Measurements from ENCODE around the gene VKORC1L1. TPM values are rescaled to one million over a fixed set of nuclear protein-coding genes. Genes with fewer than 3 reads are reported as not detected.
"Not testable (repeated sequence)": the region's sequence is repeated elsewhere in the genome, so short reads cannot be mapped to it uniquely, and the experiment has no call there.

The VKORC1L1 gene
- total RNA-seq, 2 experiments from 2014 or later, result 13.5 to 13.8 TPM

DNA sequence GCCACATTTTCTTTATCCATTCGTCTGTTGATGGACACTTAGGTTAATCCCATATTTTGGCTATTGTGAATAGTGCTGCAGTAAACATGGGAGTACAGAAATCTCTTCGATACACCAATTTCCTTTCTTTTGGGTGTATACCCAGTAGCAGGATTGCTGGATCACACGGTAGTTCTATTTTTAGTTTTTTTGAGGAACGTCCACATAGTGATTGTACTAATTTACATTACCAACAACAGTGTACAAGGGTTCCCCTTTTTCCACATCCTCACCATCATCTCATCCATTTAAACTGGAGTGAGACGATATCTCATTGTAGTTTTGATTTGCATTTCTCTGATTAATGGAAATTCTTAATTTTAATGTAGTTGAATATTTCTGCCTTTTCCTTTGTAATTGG, 19.3 kb downstream of the VKORC1L1 start:
- H3K27me3 Mint-ChIP-seq, result no peaks in the 10 kb centered on the region
- DNase-seq (no peak), ATAC-seq (no peak)
- no peaks in the 10 kb centered on the region for H3K9me3 Mint-ChIP-seq
- TF ChIP-seq, protein P1, sequence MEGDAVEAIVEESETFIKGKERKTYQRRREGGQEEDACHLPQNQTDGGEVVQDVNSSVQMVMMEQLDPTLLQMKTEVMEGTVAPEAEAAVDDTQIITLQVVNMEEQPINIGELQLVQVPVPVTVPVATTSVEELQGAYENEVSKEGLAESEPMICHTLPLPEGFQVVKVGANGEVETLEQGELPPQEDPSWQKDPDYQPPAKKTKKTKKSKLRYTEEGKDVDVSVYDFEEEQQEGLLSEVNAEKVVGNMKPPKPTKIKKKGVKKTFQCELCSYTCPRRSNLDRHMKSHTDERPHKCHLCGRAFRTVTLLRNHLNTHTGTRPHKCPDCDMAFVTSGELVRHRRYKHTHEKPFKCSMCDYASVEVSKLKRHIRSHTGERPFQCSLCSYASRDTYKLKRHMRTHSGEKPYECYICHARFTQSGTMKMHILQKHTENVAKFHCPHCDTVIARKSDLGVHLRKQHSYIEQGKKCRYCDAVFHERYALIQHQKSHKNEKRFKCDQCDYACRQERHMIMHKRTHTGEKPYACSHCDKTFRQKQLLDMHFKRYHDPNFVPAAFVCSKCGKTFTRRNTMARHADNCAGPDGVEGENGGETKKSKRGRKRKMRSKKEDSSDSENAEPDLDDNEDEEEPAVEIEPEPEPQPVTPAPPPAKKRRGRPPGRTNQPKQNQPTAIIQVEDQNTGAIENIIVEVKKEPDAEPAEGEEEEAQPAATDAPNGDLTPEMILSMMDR (IDR thresholded peaks at IDR 0.05), result no peak
- no peak overlapping the region for H3K4me3 Mint-ChIP-seq
- CTCF ChIA-PET, result no interaction called here
- H3K36me3 Mint-ChIP-seq (ENCODE audit: low read depth), result peaks cover 21% of the 10 kb centered on the region
- POLR2A ChIA-PET, result no interaction called here
- H3K27ac Mint-ChIP-seq, result no peak overlapping the region
- intact Hi-C loops (cut with micrococcal nuclease), result no loop called here
- H3K4me1 Mint-ChIP-seq (ENCODE audit: low read depth), result peaks cover 8% of the 10 kb centered on the region

DNA sequence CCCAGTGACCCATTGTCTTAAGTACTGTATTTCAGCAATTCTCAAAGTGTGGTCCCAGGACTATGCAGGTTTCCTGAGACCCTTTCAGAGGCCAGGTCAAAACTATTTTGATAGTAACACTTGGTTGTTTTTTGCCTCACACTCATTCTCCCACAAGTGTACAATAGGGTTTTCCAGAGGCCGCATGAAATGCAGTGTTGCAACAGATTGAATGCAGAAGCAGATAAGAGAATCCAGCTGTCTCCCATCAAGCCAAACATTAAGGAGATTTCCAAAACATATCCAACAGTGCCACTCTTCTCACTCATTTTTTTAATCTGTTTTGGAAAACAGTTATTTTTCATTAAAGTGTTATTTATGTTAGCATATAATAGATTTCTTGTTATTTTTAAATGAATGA, 20.0 kb downstream of the VKORC1L1 start:
- intact Hi-C loops (cut with micrococcal nuclease), result no loop called here
- Mint-ChIP-seq H3K36me3 (ENCODE audit: low read depth) (peaks cover 21% of the 10 kb centered on the region), H3K4me3 (no peak overlapping the region), H3K4me1 (ENCODE audit: low read depth) (peaks cover 8% of the 10 kb centered on the region), H3K27ac (no peak overlapping the region), H3K27me3 (no peaks in the 10 kb centered on the region), H3K9me3 (no peaks in the 10 kb centered on the region)
- ChIA-PET POLR2A (no interaction called here), CTCF (no interaction called here)
- DNase-seq, result no peak
- TF ChIP-seq, protein P1 (IDR thresholded peaks at IDR 0.05), result no peak
- ATAC-seq, result no peak

DNA sequence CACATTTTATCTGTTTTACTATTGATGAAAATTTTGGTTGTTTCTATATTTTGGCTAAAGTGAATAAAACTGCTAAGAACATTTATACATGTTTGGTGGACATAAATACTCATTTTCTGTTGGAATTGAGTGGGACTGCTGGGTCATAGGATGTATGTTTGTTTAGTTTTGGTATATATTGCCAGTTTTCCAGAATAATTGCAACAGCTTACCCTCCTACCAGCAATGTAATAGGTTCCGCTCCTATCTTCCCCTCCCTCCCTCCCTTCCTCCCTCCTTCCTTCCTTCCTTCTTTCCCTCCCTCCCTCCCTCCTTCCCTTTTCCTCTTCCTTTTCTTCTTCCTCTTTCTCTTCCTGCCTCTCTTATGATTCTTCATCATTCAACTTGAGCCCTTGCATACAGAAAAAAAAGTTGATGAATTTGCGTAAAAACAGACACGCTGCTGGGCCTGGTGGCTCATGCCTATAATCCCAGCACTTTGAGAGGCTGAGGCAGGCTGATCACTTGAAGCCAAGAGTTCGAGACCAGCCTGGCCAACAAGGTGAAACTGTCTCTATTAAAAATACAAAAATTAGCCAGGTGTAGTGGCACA, 23.5 kb downstream of the VKORC1L1 start:
- TF ChIP-seq, protein P1 (IDR thresholded peaks at IDR 0.05), result no peak
- peaks cover 1% of the 10 kb centered on the region for H3K9me3 Mint-ChIP-seq
- CTCF ChIA-PET, result no interaction called here

DNA sequence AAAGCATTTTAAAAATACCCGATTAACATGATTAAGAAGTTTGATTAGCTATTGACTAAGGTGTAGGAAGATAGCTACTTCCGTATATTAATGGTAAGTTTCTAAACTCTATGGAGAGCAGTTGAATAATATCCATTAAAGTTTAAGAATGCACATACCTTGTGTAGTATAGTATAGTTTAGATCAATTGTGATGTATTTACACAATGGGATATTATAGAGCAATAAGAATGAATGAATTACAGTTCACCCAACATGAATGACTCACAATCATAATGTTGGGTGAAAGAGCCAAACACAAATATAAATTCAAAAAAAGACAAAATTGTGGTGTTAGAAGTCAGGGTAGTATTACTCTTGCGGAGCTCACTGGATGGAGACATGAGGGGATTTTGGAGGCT, 24.4 kb downstream of the VKORC1L1 start:
- intact Hi-C loops (cut with micrococcal nuclease); H3K9me3 Mint-ChIP-seq; ATAC-seq; H3K4me3 Mint-ChIP-seq; H3K4me1 Mint-ChIP-seq (ENCODE audit: low read depth); H3K27ac Mint-ChIP-seq; H3K27me3 Mint-ChIP-seq; CTCF ChIA-PET; DNase-seq; POLR2A ChIA-PET: not testable (repeated sequence)
- peaks cover 24% of the 10 kb centered on the region for H3K36me3 Mint-ChIP-seq (ENCODE audit: low read depth)

More for the DNA sequence above, 23.5 kb downstream of the VKORC1L1 start:
- Mint-ChIP-seq H3K27ac (no peak overlapping the region), H3K27me3 (no peaks in the 10 kb centered on the region), H3K36me3 (ENCODE audit: low read depth) (peaks cover 21% of the 10 kb centered on the region), H3K4me3 (no peak overlapping the region), H3K4me1 (ENCODE audit: low read depth) (peaks cover 1% of the 10 kb centered on the region)
- intact Hi-C loops (cut with micrococcal nuclease), result no loop called here
- POLR2A ChIA-PET, result no interaction called here
- DNase-seq (no peak), ATAC-seq (no peak)

DNA sequence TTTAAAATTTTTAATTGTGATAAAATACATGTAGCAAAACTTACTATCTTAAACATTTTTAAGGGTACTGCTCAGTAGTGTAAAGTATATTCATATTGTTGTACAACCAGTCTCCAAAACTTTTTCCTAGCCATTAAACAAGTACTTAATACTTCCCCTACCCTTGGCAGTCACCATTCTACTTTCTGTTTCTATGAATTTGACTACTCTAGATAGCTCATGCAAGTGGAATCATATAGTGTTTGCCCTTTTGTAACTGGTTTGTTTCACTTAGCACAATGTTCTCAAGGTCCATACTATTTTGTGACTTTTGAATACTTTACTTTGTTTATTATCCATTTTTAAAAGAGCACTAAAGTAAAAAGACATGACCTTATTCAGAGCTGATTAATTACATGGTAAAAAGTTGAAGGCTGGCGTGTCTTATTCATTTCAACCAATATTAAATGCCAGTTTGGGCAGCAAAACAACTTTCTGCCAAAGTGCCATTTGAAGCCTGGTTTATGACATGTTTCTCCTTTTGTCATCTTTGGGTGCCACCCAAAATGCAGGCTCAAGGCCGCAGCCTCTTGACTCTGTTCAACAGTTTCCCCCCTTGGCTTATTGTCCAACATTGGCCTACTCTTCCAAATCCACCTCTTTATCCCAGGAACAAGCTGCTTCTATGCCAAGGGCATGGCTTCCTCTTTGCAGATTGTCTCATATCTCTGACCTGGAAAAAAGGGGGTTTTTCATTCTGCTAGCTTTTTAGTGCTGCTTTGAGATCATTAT, 26.0 kb downstream of the VKORC1L1 start:
- Mint-ChIP-seq H3K36me3 (ENCODE audit: low read depth) (peaks cover 32% of the 10 kb centered on the region), H3K9me3 (peaks cover 14% of the 10 kb centered on the region)
- ATAC-seq; H3K4me3 Mint-ChIP-seq; intact Hi-C loops (cut with micrococcal nuclease); H3K27ac Mint-ChIP-seq; DNase-seq; H3K4me1 Mint-ChIP-seq (ENCODE audit: low read depth); POLR2A ChIA-PET; H3K27me3 Mint-ChIP-seq; CTCF ChIA-PET: not testable (repeated sequence)

DNA sequence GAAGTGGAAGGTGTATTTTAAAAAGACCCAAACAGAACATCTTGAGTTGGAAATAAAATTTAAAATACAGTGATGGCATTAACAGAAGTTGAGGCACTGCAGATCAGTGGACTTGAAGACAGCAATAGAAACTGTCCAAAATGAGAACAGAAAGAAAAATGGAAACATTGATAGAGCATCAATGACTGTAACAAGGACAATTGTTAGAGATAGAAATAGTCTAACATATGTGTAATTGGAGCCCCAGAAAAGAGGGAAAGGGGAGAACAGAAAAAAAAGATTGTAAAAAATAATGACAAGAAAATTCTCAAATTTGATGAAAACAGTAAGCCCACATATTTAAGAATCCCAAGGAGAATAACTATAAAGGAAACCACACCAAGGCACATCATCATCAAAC, 29.4 kb downstream of the VKORC1L1 start:
- Mint-ChIP-seq H3K9me3 (peaks cover 16% of the 10 kb centered on the region), H3K27me3 (no peaks in the 10 kb centered on the region), H3K4me1 (ENCODE audit: low read depth) (peaks cover 6% of the 10 kb centered on the region), H3K4me3 (no peak overlapping the region), H3K36me3 (ENCODE audit: low read depth) (peaks cover 34% of the 10 kb centered on the region), H3K27ac (no peak overlapping the region)
- POLR2A ChIA-PET, result no interaction called here
- intact Hi-C loops (cut with micrococcal nuclease), result no loop called here
- TF ChIP-seq, protein P1 (IDR thresholded peaks at IDR 0.05), result no peak
- CTCF ChIA-PET, result no interaction called here
- DNase-seq, result no peak
- no peak for ATAC-seq

Measured in activated CD8-positive, alpha-beta T cell treated with anti-CD3 and anti-CD28 coated beads for 36 hours (primary cell).